ENCODE results near the gene PIGN.

DNA sequence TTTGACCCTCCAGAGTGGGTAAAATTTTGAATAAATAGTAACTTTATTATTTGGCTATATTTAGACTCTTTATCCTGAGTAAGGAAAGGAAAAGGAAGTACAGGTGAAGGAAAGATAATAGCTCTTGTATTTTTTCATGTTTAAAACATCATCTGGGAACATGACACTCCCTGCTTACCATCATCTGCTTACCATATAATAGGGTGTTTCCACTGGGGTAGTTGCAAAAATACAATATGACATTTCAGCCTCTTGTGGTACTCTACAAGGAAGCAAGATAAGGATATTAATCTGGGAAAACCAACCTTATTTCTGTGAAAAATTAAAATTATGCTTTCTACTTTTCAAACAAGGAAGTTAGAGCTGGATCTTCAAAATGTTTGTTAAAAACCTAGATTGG, 10.1 kb upstream of the PIGN start:
- TF ChIP-seq TAF1 (IDR thresholded peaks at IDR 0.05; ENCODE audit: low read depth, low read length) (no peak), PAX5 (IDR thresholded peaks at IDR 0.05; ENCODE audit: insufficient read depth, low read length, severe bottlenecking) (no peak), POLR2AphosphoS5 (IDR thresholded peaks at IDR 0.05; ENCODE audit: low read depth, low read length) (no peak)
